ENCODE results near the gene PRM3.

The PRM3 gene

GRCh38 chr16:11280616-11281522, 7.4 kb upstream of the PRM3 start, which contains the start of gene PRM1:
Gene PRM1 (minus strand): TSS chr16:11281330. CDS start chr16:11281238, 92 bp downstream.
- DNase-seq = no peak

- no peak for DNase-seq
These were observed 5.5 kb upstream of the PRM3 start for GRCh38 chr16:11278681-11279628.

GRCh38 chr16:11277607-11278337, 4.3 kb upstream of the PRM3 start:
- DNase-seq = no peak

GRCh38 chr16:11276896-11277593, 3.6 kb upstream of the PRM3 start:
- DNase-seq = no peak

- DNase-seq = no peak
These were observed 2.9 kb upstream of the PRM3 start, which contains the start of gene PRM2 for GRCh38 chr16:11276143-11276895. Gene PRM2 (minus strand): TSS chr16:11276480. CDS start chr16:11276370, 110 bp downstream.

- no peak for DNase-seq
These were observed 1.5 kb upstream of the PRM3 start for GRCh38 chr16:11274964-11275363.

- no peak for DNase-seq
These were observed 394 bp upstream of the PRM3 start for GRCh38 chr16:11273721-11274324.

- no peak for DNase-seq
These were observed 945 bp downstream of the PRM3 start for GRCh38 chr16:11272484-11272883.

- no peak for DNase-seq
These were observed 1.8 kb downstream of the PRM3 start for GRCh38 chr16:11271610-11272009.

GRCh38 chr16:11270602-11271162, 2.7 kb downstream of the PRM3 start:
- no peak for DNase-seq

- DNase-seq = no peak
These were observed 4.5 kb downstream of the PRM3 start, which contains the start of gene TNP2 for GRCh38 chr16:11268921-11269375. Gene TNP2 (minus strand): TSS chr16:11269325. CDS start chr16:11269262, 63 bp downstream.

- DNase-seq = no peak
These were observed 8.3 kb downstream of the PRM3 start for GRCh38 chr16:11265124-11265523.

- no peak for DNase-seq
These were observed 9.1 kb downstream of the PRM3 start for GRCh38 chr16:11264155-11264832.

- peak; percentile 68 for DNase-seq
These were observed 9.7 kb downstream of the PRM3 start for GRCh38 chr16:11263737-11264136.

- no peak for DNase-seq
These were observed 10.5 kb downstream of the PRM3 start for GRCh38 chr16:11262915-11263314.

- DNase-seq = no peak
These were observed 12.8 kb downstream of the PRM3 start for GRCh38 chr16:11260596-11260966.

GRCh38 chr16:11259655-11260595, 13.5 kb downstream of the PRM3 start:
- no peak for DNase-seq

Data from CD4-positive, alpha-beta T cell treated with Interleukin-6 for 4 hours (primary cell).